ENCODE data around the gene UPP2. TPM values are rescaled to one million over a fixed set of nuclear protein-coding genes. Genes with fewer than 3 reads are reported as not detected.

UPP2 gene
- total and polyA plus RNA-seq, 2 experiments from 2014 or later = not detected

DNA sequence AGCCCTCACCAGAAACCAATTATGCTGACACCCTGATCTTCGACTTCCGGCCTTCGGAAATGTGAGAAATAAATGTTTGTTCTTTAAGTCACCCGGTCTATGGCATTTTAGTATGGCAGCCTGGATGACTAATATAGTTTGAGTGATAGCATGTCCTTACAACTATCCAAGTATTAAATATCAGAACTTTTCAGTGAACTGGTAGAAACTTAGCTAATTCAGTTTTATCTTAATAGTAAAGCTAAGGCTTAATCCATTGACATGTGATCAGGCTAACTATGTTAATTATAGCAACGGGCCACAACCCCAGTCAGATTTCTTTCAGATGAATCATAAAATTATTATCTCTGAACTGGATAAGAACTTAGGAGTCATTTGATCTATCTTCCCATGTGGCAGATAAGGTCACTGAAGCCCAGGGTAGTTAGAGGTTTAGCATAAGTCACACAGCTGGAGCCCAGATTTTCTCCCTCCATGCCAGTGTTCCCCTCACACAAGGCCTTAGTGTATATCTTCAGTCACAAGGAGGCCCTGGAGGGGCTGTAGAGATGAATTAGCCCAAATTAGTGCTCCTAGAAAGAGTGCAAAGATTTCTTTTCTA, 40.7 kb upstream of the UPP2 start:
- Histone ChIP-seq H2AFZ (no peak overlapping the region), H3K9me2 (ENCODE audit: insufficient read depth) (no peaks in the 10 kb centered on the region), H3K27ac (no peak overlapping the region), H3K36me3 (ENCODE audit: low read depth) (no peaks in the 10 kb centered on the region), H3K27me3 (replicated peaks; ENCODE audit: insufficient read depth) (no peaks in the 10 kb centered on the region), H3K9me3 (ENCODE audit: low read depth) (no peaks in the 10 kb centered on the region), H4K20me1 (ENCODE audit: insufficient read depth) (no peaks in the 10 kb centered on the region), H3K4me1 (ENCODE audit: insufficient read depth) (no peaks in the 10 kb centered on the region), H3K9ac (no peak overlapping the region), H3K4me2 (ENCODE audit: unreplicated experiment) (no peak overlapping the region), H3K79me2 (ENCODE audit: insufficient read depth) (no peaks in the 10 kb centered on the region), H3K4me3 (no peak overlapping the region), H3F3A (ENCODE audit: insufficient read depth) (no peaks in the 10 kb centered on the region)
- peak; percentile 4 for DNase-seq
- WGBS, 2 experiments (ENCODE audit: low coverage in 1 of 2, low lambda C conversion rate in 2 of 2, missing lambda C conversion rate in 2 of 2) = 61 to 65% methylated on average over 5 of the region's 5 CpGs
- in situ Hi-C loops (cut with MboI) = no loop called here
- TF ChIP-seq EZH2phosphoT487 (IDR thresholded peaks at IDR 0.05; ENCODE audit: insufficient read depth, low read depth) = no peak
- no peak for TF ChIP-seq EZH2 (IDR thresholded peaks at IDR 0.05; ENCODE audit: insufficient read depth, poor library complexity, severe bottlenecking)

DNA sequence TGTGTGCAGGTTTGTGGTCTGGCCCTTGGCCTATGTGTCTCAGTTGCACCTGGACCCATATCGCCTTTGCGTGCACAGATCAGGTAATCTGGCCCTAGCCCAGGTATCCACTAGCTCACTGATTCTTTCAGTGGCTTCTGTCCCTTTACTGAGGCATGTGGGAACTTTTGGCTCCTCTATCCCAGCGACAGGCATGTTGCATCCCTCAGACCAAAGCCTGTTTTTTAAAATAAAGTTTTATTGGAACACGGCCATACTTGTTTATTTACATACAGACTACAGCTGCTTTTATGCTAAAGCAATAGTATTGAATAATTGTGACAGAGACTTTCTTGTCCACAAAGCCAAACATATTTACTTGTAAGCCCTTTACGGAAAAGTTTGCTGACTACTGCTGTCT, 39.9 kb upstream of the UPP2 start:
- WGBS, 2 experiments (ENCODE audit: low coverage in 1 of 2, low lambda C conversion rate in 2 of 2, missing lambda C conversion rate in 2 of 2) = 72 to 79% methylated on average over 5 of the region's 5 CpGs
- H4K20me1 ChIP-seq (ENCODE audit: insufficient read depth) = no peaks in the 10 kb centered on the region
- in situ Hi-C loops (cut with MboI) = no loop called here
- no peaks in the 10 kb centered on the region for H3K9me2 ChIP-seq (ENCODE audit: insufficient read depth)
- no peak overlapping the region for H3K27ac ChIP-seq
- TF ChIP-seq EZH2 (IDR thresholded peaks at IDR 0.05; ENCODE audit: insufficient read depth, poor library complexity, severe bottlenecking) (no peak), EZH2phosphoT487 (IDR thresholded peaks at IDR 0.05; ENCODE audit: insufficient read depth, low read depth) (no peak)
- no peaks in the 10 kb centered on the region for H3F3A ChIP-seq (ENCODE audit: insufficient read depth)
- H3K4me1 ChIP-seq (ENCODE audit: insufficient read depth) = no peaks in the 10 kb centered on the region
- DNase-seq = no peak
- no peaks in the 10 kb centered on the region for H3K9me3 ChIP-seq (ENCODE audit: low read depth)
- no peaks in the 10 kb centered on the region for H3K36me3 ChIP-seq (ENCODE audit: low read depth)
- no peak overlapping the region for H3K9ac ChIP-seq
- H3K79me2 ChIP-seq (ENCODE audit: insufficient read depth) = no peaks in the 10 kb centered on the region
- no peaks in the 10 kb centered on the region for H3K27me3 ChIP-seq (replicated peaks; ENCODE audit: insufficient read depth)
- H3K4me2 ChIP-seq (ENCODE audit: unreplicated experiment) = no peak overlapping the region
- H3K4me3 ChIP-seq = no peak overlapping the region
- no peak overlapping the region for H2AFZ ChIP-seq

DNA sequence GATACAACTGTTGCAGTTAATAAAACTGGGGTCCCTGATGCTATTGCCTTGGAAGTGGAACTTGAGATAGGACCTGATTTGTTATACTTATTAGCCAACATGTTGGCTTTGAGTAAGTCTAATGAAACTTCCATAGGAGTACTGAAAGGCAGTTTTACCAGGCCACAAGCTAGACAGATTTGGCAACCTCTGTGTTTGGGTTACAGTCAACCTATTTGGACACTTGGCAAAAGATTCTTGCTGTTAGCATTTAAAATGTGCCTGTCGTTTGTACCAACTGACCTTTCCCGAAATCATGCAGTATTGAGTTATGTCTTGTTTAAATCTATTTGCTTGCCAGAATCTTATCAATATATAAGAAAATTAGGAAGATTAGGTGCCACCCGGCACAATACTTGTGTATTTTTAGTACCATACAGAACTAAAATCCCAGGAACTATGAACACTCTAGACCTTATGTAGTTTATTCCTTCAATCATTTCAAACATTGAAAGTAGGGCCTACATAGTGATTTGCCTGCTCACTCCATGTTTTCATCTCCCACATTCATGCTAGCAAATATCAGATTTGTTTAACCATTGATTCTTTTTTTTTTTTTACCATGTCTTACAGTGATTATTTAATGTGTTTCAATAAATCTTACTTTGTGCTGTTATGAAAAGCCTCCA, 35.5 kb upstream of the UPP2 start:
- Histone ChIP-seq H3K4me3 (no peak overlapping the region), H3K4me2 (ENCODE audit: unreplicated experiment) (no peak overlapping the region), H3K9me2 (ENCODE audit: insufficient read depth) (no peaks in the 10 kb centered on the region), H3K36me3 (ENCODE audit: low read depth) (no peaks in the 10 kb centered on the region), H3K4me1 (ENCODE audit: insufficient read depth) (no peaks in the 10 kb centered on the region), H2AFZ (no peak overlapping the region), H3F3A (ENCODE audit: insufficient read depth) (no peaks in the 10 kb centered on the region), H4K20me1 (ENCODE audit: insufficient read depth) (no peaks in the 10 kb centered on the region), H3K27me3 (replicated peaks; ENCODE audit: insufficient read depth) (no peaks in the 10 kb centered on the region), H3K9me3 (ENCODE audit: low read depth) (no peaks in the 10 kb centered on the region), H3K27ac (no peak overlapping the region), H3K79me2 (ENCODE audit: insufficient read depth) (no peaks in the 10 kb centered on the region), H3K9ac (no peak overlapping the region)
- in situ Hi-C loops (cut with MboI) = no loop called here
- no peak for DNase-seq
- 53 to 58% methylated on average over 3 of the region's 3 CpGs for WGBS, 2 experiments (ENCODE audit: low coverage in 1 of 2, low lambda C conversion rate in 2 of 2, missing lambda C conversion rate in 2 of 2)
- TF ChIP-seq EZH2phosphoT487 (IDR thresholded peaks at IDR 0.05; ENCODE audit: insufficient read depth, low read depth) (no peak), EZH2 (IDR thresholded peaks at IDR 0.05; ENCODE audit: insufficient read depth, poor library complexity, severe bottlenecking) (no peak)

DNA sequence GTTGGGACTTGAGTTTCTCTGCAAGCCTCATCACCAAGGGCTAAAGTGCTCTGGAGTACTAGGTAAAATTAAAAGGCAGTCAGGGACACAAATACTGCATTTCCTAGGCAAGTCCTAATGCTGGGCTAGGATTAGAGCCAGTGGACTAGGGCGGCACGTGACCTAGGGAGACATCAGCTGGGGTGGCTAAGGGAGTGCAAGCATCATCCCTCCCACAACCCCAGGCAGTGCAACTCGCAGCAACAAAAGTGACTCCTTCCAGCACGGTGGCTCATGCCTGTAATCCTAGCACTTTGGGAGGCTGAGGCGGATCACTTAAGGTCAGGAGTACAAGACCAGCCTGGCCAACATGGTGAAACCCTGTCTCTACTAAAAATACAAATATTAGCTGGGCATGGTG, 30.7 kb upstream of the UPP2 start:
- H3K9me2 ChIP-seq (ENCODE audit: insufficient read depth) = no peaks in the 10 kb centered on the region
- WGBS, 2 experiments (ENCODE audit: low coverage in 1 of 2, low lambda C conversion rate in 2 of 2, missing lambda C conversion rate in 2 of 2) = 41 to 46% methylated on average over 5 of the region's 5 CpGs

More for the DNA sequence above, 30.7 kb upstream of the UPP2 start:
- H3K4me3 ChIP-seq = no peak overlapping the region
- DNase-seq = no peak
- H4K20me1 ChIP-seq (ENCODE audit: insufficient read depth) = no peaks in the 10 kb centered on the region
- no peak overlapping the region for H2AFZ ChIP-seq
- in situ Hi-C loops (cut with MboI) = no loop called here
- H3K27ac ChIP-seq = no peak overlapping the region
- no peaks in the 10 kb centered on the region for H3F3A ChIP-seq (ENCODE audit: insufficient read depth)
- no peaks in the 10 kb centered on the region for H3K36me3 ChIP-seq (ENCODE audit: low read depth)
- H3K9ac ChIP-seq = no peak overlapping the region
- H3K27me3 ChIP-seq (replicated peaks; ENCODE audit: insufficient read depth) = no peaks in the 10 kb centered on the region
- H3K4me1 ChIP-seq (ENCODE audit: insufficient read depth) = no peaks in the 10 kb centered on the region
- no peak for TF ChIP-seq EZH2phosphoT487 (IDR thresholded peaks at IDR 0.05; ENCODE audit: insufficient read depth, low read depth)
- no peaks in the 10 kb centered on the region for H3K79me2 ChIP-seq (ENCODE audit: insufficient read depth)
- H3K4me2 ChIP-seq (ENCODE audit: unreplicated experiment) = no peak overlapping the region
- H3K9me3 ChIP-seq (ENCODE audit: low read depth) = no peaks in the 10 kb centered on the region
